CD4-positive, alpha-beta T cell (primary cell): ENCODE measurements around the gene ABCC11. TPM values are rescaled to one million over a fixed set of nuclear protein-coding genes. Genes with fewer than 3 reads are reported as not detected.

Source experiments
- ATAC-seq: fragments of 200-7000 bp; cut with Tn5 transposase; one replicate; pipeline ENCODE4 v1.10.0; 2022; ENCODE audit warnings: mild to moderate bottlenecking; ENCODE audit not compliant: poor library complexity
- CTCF ChIA-PET: fragments of 350-600 bp; sonication (Branson Sonifier 250); formaldehyde crosslinking; loops from one replicate; lab custom pipeline; 2021; ENCODE audit warnings: antibody characterized with exemption, inconsistent platforms; lab: Charles Lee
- POLR2A ChIA-PET: fragments of 350-600 bp; sonication (Branson Sonifier 250); formaldehyde crosslinking; loops from one replicate; lab custom pipeline; 2021; ENCODE audit warnings: antibody characterized with exemption, inconsistent platforms; lab: Charles Lee
- DNase-seq, 14 experiments: peaks; one replicate each; pipeline ENCODE4 v3.0.0-alpha.2; 2013 to 2020; ENCODE audit warnings: mixed read lengths in 2 of 14
- H3K27ac ChIP-seq, 2 donors: one replicate each; pipeline versions ENCODE4 v1.5.1 to v1.7.0; 2013; ENCODE audit warnings: low read length in 2 of 2, low read depth in 1 of 2, mild to moderate bottlenecking in 1 of 2
- H3K27me3 ChIP-seq, 2 experiments: 1 replicate in 1 of 2; 2 replicates in 1 of 2; pipeline versions ENCODE4 v1.6.1 to v1.7.0; 2013; ENCODE audit warnings: low read length in 2 of 2, control low read depth in 1 of 2, mild to moderate bottlenecking in 1 of 2, moderate library complexity in 1 of 2; ENCODE audit not compliant: insufficient read depth in 2 of 2, control insufficient read depth in 1 of 2
- H3K36me3 ChIP-seq: one replicate; pipeline ENCODE4 v1.6.1; 2013; ENCODE audit warnings: low read length, control low read depth; ENCODE audit not compliant: insufficient read depth
- H3K4me1 ChIP-seq: one replicate; pipeline ENCODE4 v1.6.1; 2013; ENCODE audit warnings: low read length, control low read depth; ENCODE audit not compliant: insufficient read depth
- H3K4me3 ChIP-seq: one replicate; pipeline ENCODE4 v1.5.1; 2013; ENCODE audit warnings: mild to moderate bottlenecking, low read length, moderate library complexity
- H3K9me3 ChIP-seq, 2 experiments: 1 replicate in 1 of 2; 2 replicates in 1 of 2; pipeline versions ENCODE4 v1.6.1 to v1.7.0; 2013; ENCODE audit warnings: low read length in 2 of 2, mild to moderate bottlenecking in 2 of 2, control low read depth in 1 of 2, moderate library complexity in 1 of 2; ENCODE audit not compliant: control insufficient read depth in 1 of 2, insufficient read depth in 1 of 2
- H3K27ac Mint-ChIP-seq: one replicate; pipeline ENCODE4 v1.8.0; 2020; ENCODE audit warnings: mixed read lengths
- H3K27me3 Mint-ChIP-seq: one replicate; pipeline ENCODE4 v1.8.0; 2021; ENCODE audit warnings: mixed read lengths
- H3K36me3 Mint-ChIP-seq: one replicate; pipeline ENCODE4 v1.8.0; 2021; ENCODE audit warnings: low read depth, mixed read lengths
- H3K4me1 Mint-ChIP-seq: one replicate; pipeline ENCODE4 v1.8.0; 2021; ENCODE audit warnings: low read depth, mixed read lengths
- H3K4me3 Mint-ChIP-seq: one replicate; pipeline ENCODE4 v1.8.0; 2020; ENCODE audit warnings: mild to moderate bottlenecking, mixed read lengths
- H3K9me3 Mint-ChIP-seq: one replicate; pipeline ENCODE4 v1.8.0; 2020; ENCODE audit warnings: mixed read lengths
- CTCF ChIP-seq: fragments of 200-600 bp; IDR thresholded peaks from one replicate; pipeline ENCODE4 v1.8.0; 2022; ENCODE audit warnings: antibody characterized with exemption, mild to moderate bottlenecking
- intact Hi-C, 2 experiments: fragments of 100-400 bp; cut with DNase I in 1 of 2; cut with micrococcal nuclease in 1 of 2; formaldehyde crosslinking; loops; one replicate each; pipeline versions ENCODE4 v1.15.1 to v1.9.0; 2023 to 2025; cut with DNase I, micrococcal nuclease
- total RNA-seq, 174 experiments: library from RNA in 2 of 174; stranded (reverse) in 2 of 174; gene quantifications; one replicate each; pipeline ENCODE4 v1.2.3 and lab custom pipeline; 2021 to 2026

Gene ABCC11
- total RNA-seq, 2 experiments from 2014 or later: 0.08 TPM; not detected in 1

- peaks cover 92% of the 10 kb centered on the region for H3K36me3 Mint-ChIP-seq
- no peak for DNase-seq
- peaks cover 61% of the 10 kb centered on the region for H3K36me3 ChIP-seq
These were observed 28.8 kb upstream of the ABCC11 start for GRCh38 chr16:48276102-48276501.

GRCh38 chr16:48274476-48274875 is 27.1 kb upstream of the ABCC11 start:
- ATAC-seq (no peak), DNase-seq (no peak)
- H3K9me3 ChIP-seq: no peaks in the 10 kb centered on the region
- H3K4me1 ChIP-seq: no peaks in the 10 kb centered on the region
- no peaks in the 10 kb centered on the region for H3K9me3 Mint-ChIP-seq
- no peak overlapping the region for H3K4me3 Mint-ChIP-seq
- no peak for TF ChIP-seq CTCF
- no peaks in the 10 kb centered on the region for H3K27me3 ChIP-seq
- no peak overlapping the region for H3K27ac Mint-ChIP-seq
- peaks cover 91% of the 10 kb centered on the region for H3K36me3 Mint-ChIP-seq
- CTCF ChIA-PET: no interaction called here
- H3K4me3 ChIP-seq: no peak overlapping the region
- no peak overlapping the region for H3K27ac ChIP-seq
- peaks cover 27% of the 10 kb centered on the region for H3K4me1 Mint-ChIP-seq
- peaks cover 67% of the 10 kb centered on the region for H3K36me3 ChIP-seq
- POLR2A ChIA-PET: no interaction called here
- intact Hi-C loops: no loop called here
- H3K27me3 Mint-ChIP-seq: no peaks in the 10 kb centered on the region

More at GRCh38 chr16:48276102-48276501, 28.8 kb upstream of the ABCC11 start:
- no peak for TF ChIP-seq CTCF
- Mint-ChIP-seq H3K27ac (no peak overlapping the region), H3K27me3 (no peaks in the 10 kb centered on the region), H3K4me1 (peaks cover 27% of the 10 kb centered on the region), H3K4me3 (no peak overlapping the region), H3K9me3 (no peaks in the 10 kb centered on the region)
- Histone ChIP-seq H3K27ac (no peak overlapping the region), H3K9me3 (no peaks in the 10 kb centered on the region), H3K4me1 (no peaks in the 10 kb centered on the region), H3K4me3 (no peak overlapping the region), H3K27me3 (no peaks in the 10 kb centered on the region)
- intact Hi-C loops: loop anchor here in 1 of 2 experiments (5.0 kb wide), 1 partner anchor 356 kb away; no protein-coding TSS in a partner anchor
- ChIA-PET POLR2A (no interaction called here), CTCF (no interaction called here)
- ATAC-seq: no peak

GRCh38 chr16:48272837-48273421 is 25.6 kb upstream of the ABCC11 start:
- Mint-ChIP-seq H3K36me3 (peaks cover 89% of the 10 kb centered on the region), H3K27me3 (no peaks in the 10 kb centered on the region), H3K4me3 (no peak overlapping the region), H3K27ac (no peak overlapping the region), H3K9me3 (no peaks in the 10 kb centered on the region), H3K4me1 (peaks cover 18% of the 10 kb centered on the region)
- H3K27me3 ChIP-seq: no peaks in the 10 kb centered on the region
- intact Hi-C loops: no loop called here
- DNase-seq: no peak
- no peak overlapping the region for H3K4me3 ChIP-seq
- ChIA-PET CTCF (no interaction called here), POLR2A (interaction anchor here (0.6 kb wide), 1 partner anchor 1819 kb away, joined by 4 read pairs; no protein-coding TSS in a partner anchor)
- no peaks in the 10 kb centered on the region for H3K4me1 ChIP-seq
- no peaks in the 10 kb centered on the region for H3K9me3 ChIP-seq
- TF ChIP-seq CTCF: no peak
- no peak overlapping the region for H3K27ac ChIP-seq
- peaks cover 59% of the 10 kb centered on the region for H3K36me3 ChIP-seq
- no peak for ATAC-seq
